HG02943 (cell line): ENCODE data around the gene AUP1.
"Not testable (repeated sequence)": the region's sequence is repeated elsewhere in the genome, so short reads cannot be mapped to it uniquely, and the experiment has no call there.

Experiments
- ATAC-seq: cut with Tn5 transposase; IDR thresholded peaks from one replicate; pipeline ENCODE4 v1.9.1; 2021; ENCODE audit warnings: mild to moderate bottlenecking, low read depth, moderate library complexity; ENCODE audit not compliant: unreplicated experiment

Gene AUP1

GRCh38 chr2:74529357-74530238 lies at the start of gene AUP1, which contains the start of gene HTRA2:
Gene AUP1 (minus strand): TSS chr2:74529706. CDS start chr2:74529629, 77 bp downstream.
Gene HTRA2 (plus strand): TSS chr2:74529933. CDS start chr2:74530007, 74 bp downstream.
- peak; percentile 84 for ATAC-seq

- ATAC-seq: no peak
Observed at GRCh38 chr2:74578408-74578807, 48.9 kb upstream of the AUP1 start.

- no peak for ATAC-seq
Observed at GRCh38 chr2:74577448-74577847, 47.9 kb upstream of the AUP1 start.

GRCh38 chr2:74576863-74577229 lies 47.3 kb upstream of the AUP1 start:
- no peak for ATAC-seq

- no peak for ATAC-seq
Observed at GRCh38 chr2:74576211-74576862, 46.8 kb upstream of the AUP1 start.

- ATAC-seq: no peak
Observed at GRCh38 chr2:74575320-74575719, 45.8 kb upstream of the AUP1 start.

- no peak for ATAC-seq
Observed at GRCh38 chr2:74573747-74574562, 44.4 kb upstream of the AUP1 start.

- no peak for ATAC-seq
Observed at GRCh38 chr2:74572178-74572925, 42.8 kb upstream of the AUP1 start.

- ATAC-seq: no peak
Observed at GRCh38 chr2:74571058-74571457, 41.6 kb upstream of the AUP1 start.

- ATAC-seq: no peak
Observed at GRCh38 chr2:74569686-74570085, 40.2 kb upstream of the AUP1 start.

- no peak for ATAC-seq
Observed at GRCh38 chr2:74567881-74568280, 38.4 kb upstream of the AUP1 start.

- no peak for ATAC-seq
Observed at GRCh38 chr2:74566754-74567085, 37.2 kb upstream of the AUP1 start.

- ATAC-seq: no peak
Observed at GRCh38 chr2:74566076-74566753, 36.7 kb upstream of the AUP1 start.

- ATAC-seq: no peak
Observed at GRCh38 chr2:74564222-74564621, 34.7 kb upstream of the AUP1 start.

GRCh38 chr2:74562126-74562775 lies 32.7 kb upstream of the AUP1 start:
- no peak for ATAC-seq

- not testable (repeated sequence) for ATAC-seq
Observed at GRCh38 chr2:74561022-74561421, 31.5 kb upstream of the AUP1 start.

GRCh38 chr2:74560591-74560990 lies 31.1 kb upstream of the AUP1 start:
- ATAC-seq: no peak

- no peak for ATAC-seq
Observed at GRCh38 chr2:74559912-74560311, 30.4 kb upstream of the AUP1 start.
